GM12878 (cell line): Measurements from ENCODE around the gene EEIG2. TPM values are rescaled to one million over a fixed set of nuclear protein-coding genes. Genes with fewer than 3 reads are reported as not detected.
A peak's percentile ranks its signal among the peaks of the same experiment; 100 is the strongest.

Experiments used
- CTCF ChIP-seq, 3 experiments: IDR thresholded peaks in 2 of 3; conservative IDR thresholded peaks in 1 of 3; 2 replicates each; pipeline ENCODE4 v1.5.1; 2011; ENCODE audit warnings: low read depth in 3 of 3, low read length in 3 of 3, mild to moderate bottlenecking in 3 of 3, control low read depth in 2 of 3, moderate library complexity in 2 of 3, inconsistent platforms in 1 of 3, mixed read lengths in 1 of 3; ENCODE audit not compliant: control insufficient read depth in 2 of 3, insufficient read depth in 1 of 3; ENCODE audit errors: extremely low read depth in 1 of 3
- E4F1 ChIP-seq: fragments of 450-650 bp; IDR thresholded peaks from 2 replicates; pipeline ENCODE4 v1.6.1; 2018; ENCODE audit warnings: borderline replicate concordance, mild to moderate bottlenecking; ENCODE audit not compliant: partially characterized antibody
- HDAC6 ChIP-seq: fragments of 200-600 bp; sonication (generic); IDR thresholded peaks from one replicate; pipeline ENCODE4 v1.8.0; 2017; ENCODE audit warnings: antibody characterized with exemption; ENCODE audit not compliant: unreplicated experiment
- IRF3 ChIP-seq: fragments of 450-650 bp; IDR thresholded peaks from 2 replicates; pipeline ENCODE4 v1.6.1; 2014; ENCODE audit warnings: mild to moderate bottlenecking
- KDM1A ChIP-seq: fragments of 200-600 bp; sonication (generic); IDR thresholded peaks from 2 replicates; pipeline ENCODE4 v1.6.1; 2016; ENCODE audit warnings: borderline replicate concordance
- MEF2A ChIP-seq: IDR thresholded peaks from 2 replicates; pipeline ENCODE4 v1.6.1; 2011; ENCODE audit warnings: low read depth, mild to moderate bottlenecking, low read length, moderate library complexity; ENCODE audit not compliant: insufficient read depth
- MTA2 ChIP-seq: fragments of 450-650 bp; IDR thresholded peaks from 2 replicates; pipeline ENCODE4 v1.6.1; 2016; ENCODE audit warnings: low read depth, mild to moderate bottlenecking, moderate library complexity
- NR2C1 ChIP-seq: fragments of 450-650 bp; IDR thresholded peaks from 2 replicates; pipeline ENCODE4 v1.6.1; 2017; ENCODE audit warnings: antibody characterized with exemption, mild to moderate bottlenecking, moderate library complexity
- NR2F1 ChIP-seq: fragments of 450-650 bp; conservative IDR thresholded peaks from 2 replicates; pipeline ENCODE4 v1.6.1; 2017; ENCODE audit warnings: mild to moderate bottlenecking
- POLR2AphosphoS2 ChIP-seq: IDR thresholded peaks from 2 replicates; pipeline ENCODE4 v1.6.1; 2011; ENCODE audit warnings: low read depth, mild to moderate bottlenecking, low read length, improper control_type of control experiment, moderate library complexity
- RBBP5 ChIP-seq: fragments of 200-600 bp; sonication (generic); conservative IDR thresholded peaks from 2 replicates; pipeline ENCODE4 v1.6.1; 2016
- SIN3A ChIP-seq: IDR thresholded peaks from 2 replicates; pipeline ENCODE4 v1.6.1; 2012; ENCODE audit warnings: low read depth, low read length, improper control_type of control experiment
- SMC3 ChIP-seq: IDR thresholded peaks from 2 replicates; pipeline ENCODE4 v1.6.1; 2011; ENCODE audit warnings: low read length, improper control_type of control experiment, borderline replicate concordance
- SREBF2 ChIP-seq: IDR thresholded peaks from 2 replicates; pipeline ENCODE4 v1.6.1; 2012; ENCODE audit warnings: mild to moderate bottlenecking, low read length
- YY1 ChIP-seq: IDR thresholded peaks from 2 replicates; pipeline ENCODE4 v1.6.1; 2011; ENCODE audit warnings: low read depth, mild to moderate bottlenecking, low read length
- ZNF217 ChIP-seq: fragments of 450-650 bp; IDR thresholded peaks from 2 replicates; pipeline ENCODE4 v1.6.1; 2017; ENCODE audit warnings: antibody characterized with exemption, mild to moderate bottlenecking
- polyA plus RNA-seq, 11 experiments: library from polyadenylated mRNA; depleted of rRNA in 4 of 11; unstranded in 6 of 11; stranded (reverse) in 5 of 11; fragments of >200 nt; fragmentation: Nextera tagmentation in 4 of 11; fragmentation: Illumina TruSeq in 1 of 11; extraction: Ambion mirVana in 4 of 11; extraction: Trizol in 1 of 11; gene quantifications; 1 replicate in 1 of 11; 2 replicates in 10 of 11; pipeline versions ENCODE4 v1.2.1 to v1.2.3, GENCODE V29; 2011 to 2016; ENCODE audit warnings: inconsistent platforms in 2 of 11, missing spikeins in 2 of 11, low read depth in 1 of 11
- total RNA-seq, 4 experiments: library from RNA; depleted of rRNA in 3 of 4; stranded (reverse); fragments of >200 nt in 3 of 4; fragmentation: Illumina TruSeq in 1 of 4; extraction: Trizol in 1 of 4; gene quantifications; 2 replicates each; pipeline versions ENCODE4 v1.2.1 to v1.2.3, GENCODE V29; 2013 to 2021
- TF ChIP-seq, protein P1 (sequence below): IDR thresholded peaks from 2 replicates; pipeline ENCODE4 v1.6.1; 2011; ENCODE audit warnings: low read depth, low read length, improper control_type of control experiment, borderline replicate concordance
- TF ChIP-seq, protein P2 (sequence below): fragments of 450-650 bp; IDR thresholded peaks from 2 replicates; pipeline ENCODE4 v1.6.1; 2017; ENCODE audit warnings: antibody characterized with exemption, mild to moderate bottlenecking, moderate library complexity
- TF ChIP-seq, protein P3 (sequence below): fragments of 450-650 bp; IDR thresholded peaks from 2 replicates; pipeline ENCODE4 v1.6.1; 2016; ENCODE audit warnings: mild to moderate bottlenecking

Gene EEIG2
- total and polyA plus RNA-seq, 10 of the 15 experiments (the other 5 are each of a cell fraction or from before 2014, with no cell fraction given): 1.4 to 17.2 (median 9.8) TPM

DNA sequence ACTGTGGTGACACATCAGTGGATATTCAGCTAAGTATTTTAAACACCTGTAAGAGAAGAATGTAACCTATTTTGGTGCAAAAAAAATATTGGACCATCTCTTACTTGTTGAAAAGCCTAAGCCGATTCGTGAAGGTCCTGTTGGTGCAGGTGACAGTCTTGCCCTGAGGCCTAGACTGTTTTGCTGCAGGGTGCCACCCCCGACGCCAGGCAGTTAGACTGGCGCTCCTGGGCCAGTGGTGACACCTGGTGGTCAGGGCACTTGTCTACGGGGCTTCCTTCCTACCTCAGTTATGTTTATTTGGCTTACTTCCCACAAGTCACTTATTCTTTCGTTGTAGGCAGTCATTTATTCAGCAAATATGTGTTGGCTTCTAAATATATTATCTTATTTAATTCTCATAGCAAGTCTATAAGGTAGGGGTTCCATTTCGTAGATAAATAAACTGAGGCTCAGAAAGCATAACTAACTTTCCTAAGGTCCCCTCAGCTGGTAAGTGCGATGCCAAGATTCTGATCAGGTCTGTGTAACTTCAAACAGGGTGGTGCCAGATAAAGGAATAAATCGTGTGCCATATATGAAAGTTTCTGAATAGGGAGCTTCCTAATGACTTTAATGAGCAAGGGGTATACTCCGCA is 1.9 kb downstream of the EEIG2 start (continued):
- peak; percentile 75 for TF ChIP-seq YY1
- TF ChIP-seq SIN3A: no peak
- TF ChIP-seq, protein P1, sequence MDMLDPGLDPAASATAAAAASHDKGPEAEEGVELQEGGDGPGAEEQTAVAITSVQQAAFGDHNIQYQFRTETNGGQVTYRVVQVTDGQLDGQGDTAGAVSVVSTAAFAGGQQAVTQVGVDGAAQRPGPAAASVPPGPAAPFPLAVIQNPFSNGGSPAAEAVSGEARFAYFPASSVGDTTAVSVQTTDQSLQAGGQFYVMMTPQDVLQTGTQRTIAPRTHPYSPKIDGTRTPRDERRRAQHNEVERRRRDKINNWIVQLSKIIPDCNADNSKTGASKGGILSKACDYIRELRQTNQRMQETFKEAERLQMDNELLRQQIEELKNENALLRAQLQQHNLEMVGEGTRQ: no peak
- no peak for TF ChIP-seq POLR2AphosphoS2
- TF ChIP-seq, protein P2, sequence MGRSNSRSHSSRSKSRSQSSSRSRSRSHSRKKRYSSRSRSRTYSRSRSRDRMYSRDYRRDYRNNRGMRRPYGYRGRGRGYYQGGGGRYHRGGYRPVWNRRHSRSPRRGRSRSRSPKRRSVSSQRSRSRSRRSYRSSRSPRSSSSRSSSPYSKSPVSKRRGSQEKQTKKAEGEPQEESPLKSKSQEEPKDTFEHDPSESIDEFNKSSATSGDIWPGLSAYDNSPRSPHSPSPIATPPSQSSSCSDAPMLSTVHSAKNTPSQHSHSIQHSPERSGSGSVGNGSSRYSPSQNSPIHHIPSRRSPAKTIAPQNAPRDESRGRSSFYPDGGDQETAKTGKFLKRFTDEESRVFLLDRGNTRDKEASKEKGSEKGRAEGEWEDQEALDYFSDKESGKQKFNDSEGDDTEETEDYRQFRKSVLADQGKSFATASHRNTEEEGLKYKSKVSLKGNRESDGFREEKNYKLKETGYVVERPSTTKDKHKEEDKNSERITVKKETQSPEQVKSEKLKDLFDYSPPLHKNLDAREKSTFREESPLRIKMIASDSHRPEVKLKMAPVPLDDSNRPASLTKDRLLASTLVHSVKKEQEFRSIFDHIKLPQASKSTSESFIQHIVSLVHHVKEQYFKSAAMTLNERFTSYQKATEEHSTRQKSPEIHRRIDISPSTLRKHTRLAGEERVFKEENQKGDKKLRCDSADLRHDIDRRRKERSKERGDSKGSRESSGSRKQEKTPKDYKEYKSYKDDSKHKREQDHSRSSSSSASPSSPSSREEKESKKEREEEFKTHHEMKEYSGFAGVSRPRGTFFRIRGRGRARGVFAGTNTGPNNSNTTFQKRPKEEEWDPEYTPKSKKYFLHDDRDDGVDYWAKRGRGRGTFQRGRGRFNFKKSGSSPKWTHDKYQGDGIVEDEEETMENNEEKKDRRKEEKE: no peak
- TF ChIP-seq ZNF217: no peak
- TF ChIP-seq CTCF (IDR thresholded peaks at IDR 0.05 in 2 of 3, conservative IDR thresholded peaks at IDR 0.05 in 1 of 3; ENCODE audit: control insufficient read depth in 2 of 3, extremely low read depth in 1 of 3, insufficient read depth in 1 of 3, low read depth in 3 of 3, low read length in 3 of 3): peak; percentile 86 to 94 (median 87)
- peak; percentile 99 for TF ChIP-seq SMC3
- TF ChIP-seq NR2C1: no peak
- no peak for TF ChIP-seq E4F1
- no peak for TF ChIP-seq RBBP5
- TF ChIP-seq SREBF2: no peak
- TF ChIP-seq MEF2A: no peak
- TF ChIP-seq HDAC6: no peak
- TF ChIP-seq, protein P3, sequence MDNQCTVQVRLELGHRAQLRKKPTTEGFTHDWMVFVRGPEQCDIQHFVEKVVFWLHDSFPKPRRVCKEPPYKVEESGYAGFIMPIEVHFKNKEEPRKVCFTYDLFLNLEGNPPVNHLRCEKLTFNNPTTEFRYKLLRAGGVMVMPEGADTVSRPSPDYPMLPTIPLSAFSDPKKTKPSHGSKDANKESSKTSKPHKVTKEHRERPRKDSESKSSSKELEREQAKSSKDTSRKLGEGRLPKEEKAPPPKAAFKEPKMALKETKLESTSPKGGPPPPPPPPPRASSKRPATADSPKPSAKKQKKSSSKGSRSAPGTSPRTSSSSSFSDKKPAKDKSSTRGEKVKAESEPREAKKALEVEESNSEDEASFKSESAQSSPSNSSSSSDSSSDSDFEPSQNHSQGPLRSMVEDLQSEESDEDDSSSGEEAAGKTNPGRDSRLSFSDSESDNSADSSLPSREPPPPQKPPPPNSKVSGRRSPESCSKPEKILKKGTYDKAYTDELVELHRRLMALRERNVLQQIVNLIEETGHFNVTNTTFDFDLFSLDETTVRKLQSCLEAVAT: peak; percentile 30; the same call in 1 of the 2 replicates
- no peak for TF ChIP-seq NR2F1
- no peak for TF ChIP-seq KDM1A
- TF ChIP-seq MTA2: no peak
- no peak for TF ChIP-seq IRF3
